Endothelial cell of umbilical vein (primary cell): ENCODE measurements around the gene C8A.

Experiments
- MYC ChIP-seq: IDR thresholded peaks from one replicate; pipeline ENCODE4 v1.6.1; 2011; ENCODE audit warnings: mild to moderate bottlenecking, low read depth, low read length
- POLR2A ChIP-seq: IDR thresholded peaks from 2 replicates; pipeline ENCODE4 v1.6.1; 2012; ENCODE audit warnings: low read depth, mild to moderate bottlenecking, control low read depth, low read length

GRCh38 chr1:56934430-56935060, 79.9 kb downstream of the C8A start:
- TF ChIP-seq MYC, result no peak
- TF ChIP-seq POLR2A, result no peak
